ENCODE measurements around the gene SORL1. TPM values are rescaled to one million over a fixed set of nuclear protein-coding genes. Genes with fewer than 3 reads are reported as not detected.

SORL1 gene
- total RNA-seq, 1 experiment from 2014 or later: 68.3 TPM

- no peak overlapping the region for H3K27ac ChIP-seq (ENCODE audit: insufficient read length, low read depth, low read length)
- no peaks in the 10 kb centered on the region for H3K27me3 Mint-ChIP-seq (ENCODE audit: low read depth)
- no peak overlapping the region for H3K56ac ChIP-seq (ENCODE audit: insufficient read length, low read depth, low read length)
- H3K27me3 ChIP-seq (ENCODE audit: insufficient read depth, low read length): no peaks in the 10 kb centered on the region
- no peak overlapping the region for H3T11ph ChIP-seq (ENCODE audit: low read length)
- H3K4me1 ChIP-seq (ENCODE audit: insufficient read depth, low read length): peaks cover 11% of the 10 kb centered on the region; the same call in 1 of the 2 replicates
- H3K4me3 Mint-ChIP-seq: peak overlapping the region in 1 of 2 experiments; percentile 1; a peak in 1 of 5 replicates
- no peaks in the 10 kb centered on the region for H3K9me3 Mint-ChIP-seq
- peaks cover 33 to 69% (median 63%) of the 10 kb centered on the region in 3 experiments; a peak in 6 of 7 replicates for H3K36me3 Mint-ChIP-seq (ENCODE audit: insufficient read depth in 1 of 3, low read depth in 3 of 3)
- no peak overlapping the region for H2BK12ac ChIP-seq (ENCODE audit: insufficient read length, low read depth, low read length)
- H3K4ac ChIP-seq (ENCODE audit: low read depth, low read length): no peak overlapping the region
- no peaks in the 10 kb centered on the region for H3K9me3 ChIP-seq (ENCODE audit: control insufficient read depth, low read depth, low read length)
- no peak overlapping the region for H2BK15ac ChIP-seq (ENCODE audit: low read depth, low read length)
- H4K5ac ChIP-seq (ENCODE audit: insufficient read length, low read depth, low read length): no peak overlapping the region
- H4K8ac ChIP-seq (replicated peaks; ENCODE audit: insufficient read length, low read depth, low read length): no peak overlapping the region
- no peak overlapping the region for H3K4me2 ChIP-seq (ENCODE audit: insufficient read depth, insufficient read length, low read length)
- no peaks in the 10 kb centered on the region for H4K20me1 ChIP-seq (ENCODE audit: control insufficient read depth, insufficient read depth, insufficient read length)
- WGBS (ENCODE audit: extremely low coverage, insufficient read length, low lambda C conversion rate): no CpG with 5 or more reads among the region's 7 CpGs
- H3K9ac ChIP-seq (ENCODE audit: extremely low read depth, insufficient read length, low read length): no peak overlapping the region
- H3K79me1 ChIP-seq (ENCODE audit: insufficient read depth, low read depth, low read length, poor library complexity, severe bottlenecking): no peaks in the 10 kb centered on the region
- no peak overlapping the region for H2BK120ac ChIP-seq (ENCODE audit: low read depth, low read length, poor library complexity, severe bottlenecking)
- H3K23me2 ChIP-seq (ENCODE audit: insufficient read length, low read depth, low read length, poor library complexity, severe bottlenecking): no peaks in the 10 kb centered on the region
- no peak overlapping the region for H3K23ac ChIP-seq (ENCODE audit: insufficient read length, low read depth, low read length)
- no peaks in the 10 kb centered on the region for H3K79me2 ChIP-seq (ENCODE audit: insufficient read depth, low read length)
- no peak overlapping the region for H2AK5ac ChIP-seq (ENCODE audit: insufficient read length, low read length)
- no peak overlapping the region for H2BK5ac ChIP-seq (ENCODE audit: insufficient read length, low read length)
- H4K91ac ChIP-seq (ENCODE audit: insufficient read length, low read depth, low read length): no peak overlapping the region
- no peak overlapping the region for H3K14ac ChIP-seq (ENCODE audit: insufficient read depth, low read length)
- TF ChIP-seq CTCF (conservative IDR thresholded peaks at IDR 0.05): no peak
- peaks cover 48 to 55% of the 10 kb centered on the region in 2 experiments for H3K4me1 Mint-ChIP-seq
- DNase-seq: no peak
- no peak overlapping the region for H3K18ac ChIP-seq (ENCODE audit: insufficient read length, low read depth, low read length)
- H2BK20ac ChIP-seq (ENCODE audit: low read depth, low read length, poor library complexity, severe bottlenecking): no peak overlapping the region
- peak overlapping the region; percentile 10 to 90 (median 40); a peak in 5 of 7 replicates for H3K27ac Mint-ChIP-seq
- no peak overlapping the region for H2AFZ ChIP-seq (ENCODE audit: low read length)
Observed at GRCh38 chr11:121494355-121495099, 42.4 kb downstream of the SORL1 start.

Measured in H9 (cell line).